Measurements from ENCODE around the gene CCDC116.
"Not testable (repeated sequence)": the region's sequence is repeated elsewhere in the genome, so short reads cannot be mapped to it uniquely, and the experiment has no call there.

The CCDC116 gene

GRCh38 chr22:21606775-21607174 lies 25.8 kb upstream of the CCDC116 start:
- no peak for DNase-seq (ENCODE audit: low read depth in 2 of 2, low spot score in 1 of 2)

- not testable (repeated sequence) for DNase-seq (ENCODE audit: low read depth in 2 of 2, low spot score in 1 of 2)
Measured at GRCh38 chr22:21609556-21610157, 22.9 kb upstream of the CCDC116 start.

DNA sequence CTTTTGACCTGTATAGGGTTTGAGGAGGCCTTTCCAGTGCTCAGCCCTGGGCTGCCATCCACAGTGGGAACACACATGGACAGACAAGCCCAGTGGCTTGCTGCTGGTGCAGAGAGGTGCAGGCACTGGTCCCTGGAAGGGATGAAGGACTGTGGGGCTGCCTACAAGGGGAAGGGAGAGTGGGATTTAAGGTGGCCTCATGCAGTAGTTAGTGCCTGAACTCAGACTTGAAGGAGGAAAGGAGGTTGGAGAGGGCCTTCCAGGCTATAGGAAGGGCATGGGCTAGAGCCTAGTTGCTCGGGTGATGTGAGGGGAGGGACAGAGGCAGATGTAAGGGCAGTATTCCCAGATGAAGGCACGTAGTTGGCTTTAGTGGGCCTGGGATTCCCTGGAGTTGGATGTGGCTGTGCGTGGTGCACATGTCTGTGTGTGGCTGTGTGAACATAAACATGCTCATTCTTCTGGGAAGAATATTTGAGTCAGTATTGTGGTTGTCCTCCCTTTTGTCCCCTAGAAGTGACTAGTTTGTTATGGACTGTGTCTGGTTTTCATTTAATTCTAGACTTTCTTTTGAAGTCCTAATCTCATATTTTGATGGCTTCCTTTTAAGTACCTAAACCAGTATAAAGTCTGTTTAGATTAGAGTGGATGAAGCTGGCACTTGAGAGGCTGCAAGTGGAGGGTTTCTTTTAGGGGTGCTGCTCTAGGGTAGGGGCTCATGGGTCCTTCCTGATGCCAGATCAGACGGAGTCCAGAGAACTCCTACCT lies 21.2 kb upstream of the CCDC116 start:
- DNase-seq (ENCODE audit: low read depth in 2 of 2, low spot score in 1 of 2), result no peak

- no peak for DNase-seq (ENCODE audit: low read depth in 2 of 2, low spot score in 1 of 2)
Measured at GRCh38 chr22:21612858-21613257, 19.7 kb upstream of the CCDC116 start.

DNA sequence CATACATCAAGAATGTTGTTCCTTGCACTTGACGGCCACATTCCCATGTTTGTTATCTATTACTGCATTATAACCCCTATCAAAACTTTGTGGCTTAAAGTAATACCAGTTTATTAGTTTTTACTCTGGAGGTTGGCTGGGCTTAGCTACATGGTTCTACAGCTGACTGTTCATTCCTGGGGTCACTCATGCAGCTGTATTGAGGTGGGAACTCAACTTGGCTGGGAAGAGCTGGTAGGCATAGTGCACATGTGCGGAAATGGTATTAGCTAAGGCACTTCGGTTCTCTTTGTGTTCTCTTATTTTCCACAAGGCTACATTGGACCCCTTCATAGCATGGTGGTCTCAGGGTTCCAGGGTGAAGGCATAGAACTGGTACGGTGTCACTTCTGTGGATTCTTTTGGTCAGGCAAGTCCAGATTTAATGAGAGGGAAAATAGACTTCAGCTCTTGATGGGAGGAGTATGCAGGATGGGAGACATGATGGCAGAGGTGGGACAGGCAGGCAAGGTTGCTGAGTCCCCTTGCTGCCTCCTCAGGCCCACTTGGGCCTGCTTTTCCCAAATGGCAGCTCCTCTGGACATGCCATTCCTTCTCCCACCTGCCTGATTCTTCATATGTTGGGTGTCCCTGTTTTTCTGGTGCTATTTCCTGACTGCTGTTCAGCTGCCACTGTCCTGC lies 18.9 kb upstream of the CCDC116 start:
- no peak for DNase-seq (ENCODE audit: low read depth in 2 of 2, low spot score in 1 of 2)

DNA sequence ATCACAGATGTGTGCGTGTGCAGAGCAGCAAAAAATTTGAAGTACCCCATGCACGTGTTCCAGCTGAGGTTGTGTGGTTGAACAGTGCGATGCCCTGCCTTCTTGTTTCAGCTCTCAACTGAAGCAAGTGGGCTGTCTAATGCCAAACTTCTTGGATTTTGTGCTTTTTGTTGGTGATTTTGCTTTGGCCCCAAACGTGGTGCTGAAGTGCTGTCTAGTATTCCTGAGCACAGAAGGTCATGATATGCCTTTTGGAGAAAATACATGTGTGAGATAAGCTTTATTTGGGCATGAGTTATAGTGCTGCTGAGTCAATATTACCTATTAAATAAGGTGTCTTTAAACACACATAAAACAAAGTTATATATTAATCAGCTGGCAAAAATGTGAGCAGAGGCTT lies 16.8 kb upstream of the CCDC116 start:
- no peak for DNase-seq (ENCODE audit: low read depth in 2 of 2, low spot score in 1 of 2)

GRCh38 chr22:21617337-21617736 lies 15.2 kb upstream of the CCDC116 start:
- not testable (repeated sequence) for DNase-seq (ENCODE audit: low read depth in 2 of 2, low spot score in 1 of 2)

DNA sequence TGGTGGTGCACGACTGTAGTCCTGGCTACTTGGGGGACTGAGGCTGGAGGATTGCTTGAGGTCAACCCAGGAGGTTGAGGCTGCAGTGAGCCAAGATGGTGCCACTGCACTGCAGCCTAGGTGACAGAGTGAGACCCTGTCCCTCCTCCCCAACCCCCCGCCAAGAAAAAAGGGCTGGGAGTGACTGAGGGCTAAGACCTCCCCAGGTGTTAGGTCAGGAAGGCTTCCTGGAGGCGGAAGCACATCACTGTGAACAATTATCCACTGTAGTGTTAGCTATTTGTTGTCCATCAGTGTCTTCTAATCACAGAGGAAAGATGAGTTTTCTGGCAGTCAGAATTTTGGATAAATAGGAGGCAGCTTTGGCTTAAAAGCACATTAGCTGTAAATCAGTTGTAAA lies 11.5 kb upstream of the CCDC116 start:
- no peak for DNase-seq (ENCODE audit: low read depth in 2 of 2, low spot score in 1 of 2)

- no peak for DNase-seq (ENCODE audit: low read depth in 2 of 2, low spot score in 1 of 2)
Measured at GRCh38 chr22:21622011-21622918, 10.3 kb upstream of the CCDC116 start.

- no peak for DNase-seq (ENCODE audit: low read depth in 2 of 2, low spot score in 1 of 2)
Measured at GRCh38 chr22:21622919-21623647, 9.5 kb upstream of the CCDC116 start.

GRCh38 chr22:21623648-21623970 lies 9.0 kb upstream of the CCDC116 start:
- no peak for DNase-seq (ENCODE audit: low read depth in 2 of 2, low spot score in 1 of 2)

DNA sequence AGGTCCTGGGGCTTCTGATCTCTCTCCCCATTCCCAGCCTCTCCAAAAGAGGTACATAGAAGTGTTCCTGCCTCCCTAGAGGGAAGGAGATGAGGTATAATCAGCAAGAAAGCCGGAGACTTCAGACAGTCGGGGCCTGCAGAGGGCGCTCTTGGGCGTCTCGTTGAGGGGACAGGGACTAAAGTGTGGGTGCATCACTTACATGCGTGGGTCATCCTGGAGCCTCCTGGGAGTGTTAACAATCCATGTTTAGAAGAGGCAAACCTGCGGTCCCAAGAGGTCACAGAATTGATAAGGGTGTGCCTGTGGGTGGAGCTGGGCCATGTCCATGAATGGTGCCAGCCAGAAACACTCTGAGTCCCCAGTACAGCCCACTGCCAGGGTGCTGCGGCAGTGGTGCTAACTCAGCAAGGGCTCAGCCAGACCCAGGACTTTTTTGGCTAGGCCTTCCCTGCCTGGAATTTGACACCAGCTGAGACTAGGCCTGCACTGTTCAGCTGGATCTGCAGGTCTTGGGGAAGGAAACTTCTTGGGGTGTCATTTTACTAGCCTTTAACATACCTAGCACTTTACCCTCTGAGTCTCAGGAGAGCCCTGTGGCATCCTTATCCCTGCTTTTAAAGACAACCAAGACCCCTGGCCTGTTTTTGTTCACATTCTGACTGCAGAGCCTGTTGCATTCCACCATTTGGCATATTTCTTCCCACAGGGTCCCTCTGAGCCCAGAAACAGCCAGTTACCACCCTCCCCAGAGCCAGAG lies 8.3 kb upstream of the CCDC116 start:
- DNase-seq (ENCODE audit: low read depth in 2 of 2, low spot score in 1 of 2), result no peak

- DNase-seq (ENCODE audit: low read depth in 2 of 2, low spot score in 1 of 2), result no peak
Measured at GRCh38 chr22:21624880-21625791, 7.4 kb upstream of the CCDC116 start.

DNA sequence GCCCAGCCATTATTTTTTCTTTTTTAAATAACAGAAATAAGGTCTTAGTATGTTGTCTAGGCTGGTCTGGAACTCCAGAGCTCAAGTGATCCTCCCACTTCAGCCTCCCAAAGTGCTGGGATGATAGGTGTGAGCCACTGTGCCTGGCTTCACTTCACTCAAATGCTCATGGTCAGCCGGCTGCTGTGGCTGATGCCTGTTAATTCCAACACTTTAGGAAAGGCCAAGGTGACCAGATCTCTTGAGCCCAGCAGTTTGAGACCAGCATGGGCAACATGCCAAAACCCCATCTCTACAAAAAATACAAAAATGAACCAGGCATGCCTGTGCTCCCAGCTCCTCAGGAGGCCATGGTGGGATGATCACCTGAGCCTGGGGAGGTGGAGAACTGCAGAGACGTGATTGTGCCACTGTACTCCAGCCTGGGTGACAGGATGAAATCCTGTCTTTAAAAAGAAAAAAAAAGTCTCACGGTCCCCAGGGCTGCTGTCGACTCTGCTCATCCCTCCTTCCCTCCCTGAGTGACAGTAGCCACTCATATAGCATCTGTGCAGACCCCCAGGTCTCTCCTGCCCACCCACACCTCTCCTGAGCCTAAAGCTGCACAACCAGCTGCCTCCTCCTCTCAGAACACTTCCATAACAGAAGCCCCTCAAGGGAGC lies 6.4 kb upstream of the CCDC116 start:
- no peak for DNase-seq (ENCODE audit: low read depth in 2 of 2, low spot score in 1 of 2)

DNA sequence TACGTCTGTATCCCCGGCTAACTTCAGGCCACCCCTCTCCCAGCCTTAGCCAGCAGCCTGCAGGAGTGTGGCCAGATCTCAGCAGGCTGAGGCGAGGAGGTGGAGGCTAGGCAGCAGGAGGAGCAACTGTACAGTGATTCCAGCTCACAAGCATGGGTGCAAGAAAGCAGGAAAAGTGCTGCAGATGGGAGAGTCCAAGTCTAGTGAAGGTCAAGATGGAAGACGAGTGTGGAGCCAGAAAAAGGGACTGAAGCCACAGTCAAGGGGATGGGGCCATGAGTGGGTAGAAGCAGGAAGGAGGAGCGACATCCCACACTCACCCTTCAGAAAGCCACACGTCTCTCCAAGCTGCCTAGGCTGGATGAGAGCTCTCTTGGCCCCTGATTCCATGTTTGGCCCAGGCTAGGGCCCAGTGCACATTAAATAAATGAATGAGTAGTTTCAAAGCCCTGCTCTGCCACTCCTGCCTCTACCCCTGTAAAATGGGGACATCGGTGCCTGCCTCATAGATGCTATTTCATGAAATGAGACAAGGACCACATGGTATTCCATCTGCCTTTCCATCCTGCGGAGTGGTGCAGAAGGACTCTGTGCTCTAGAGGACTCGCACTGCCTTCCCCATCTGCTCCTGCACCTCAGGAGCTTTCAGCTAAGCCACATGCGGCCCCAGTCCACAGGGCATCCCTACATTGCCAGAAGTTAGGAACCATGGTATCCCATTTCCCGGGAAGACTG lies 5.7 kb upstream of the CCDC116 start:
- no peak for DNase-seq (ENCODE audit: low read depth in 2 of 2, low spot score in 1 of 2)

GRCh38 chr22:21628386-21629254 lies 3.9 kb upstream of the CCDC116 start:
- no peak for DNase-seq (ENCODE audit: low read depth in 2 of 2, low spot score in 1 of 2)
